Retina (tissue), 1 donor: Measurements from ENCODE around the gene ZNRD2.
"Not testable (repeated sequence)": the region's sequence is repeated elsewhere in the genome, so short reads cannot be mapped to it uniquely, and the experiment has no call there.

Source experiments
- DNase-seq: peaks from one replicate; pipeline ENCODE4 v3.0.0-alpha.2; 2016

ZNRD2 gene, protein sequence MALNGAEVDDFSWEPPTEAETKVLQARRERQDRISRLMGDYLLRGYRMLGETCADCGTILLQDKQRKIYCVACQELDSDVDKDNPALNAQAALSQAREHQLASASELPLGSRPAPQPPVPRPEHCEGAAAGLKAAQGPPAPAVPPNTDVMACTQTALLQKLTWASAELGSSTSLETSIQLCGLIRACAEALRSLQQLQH

DNA sequence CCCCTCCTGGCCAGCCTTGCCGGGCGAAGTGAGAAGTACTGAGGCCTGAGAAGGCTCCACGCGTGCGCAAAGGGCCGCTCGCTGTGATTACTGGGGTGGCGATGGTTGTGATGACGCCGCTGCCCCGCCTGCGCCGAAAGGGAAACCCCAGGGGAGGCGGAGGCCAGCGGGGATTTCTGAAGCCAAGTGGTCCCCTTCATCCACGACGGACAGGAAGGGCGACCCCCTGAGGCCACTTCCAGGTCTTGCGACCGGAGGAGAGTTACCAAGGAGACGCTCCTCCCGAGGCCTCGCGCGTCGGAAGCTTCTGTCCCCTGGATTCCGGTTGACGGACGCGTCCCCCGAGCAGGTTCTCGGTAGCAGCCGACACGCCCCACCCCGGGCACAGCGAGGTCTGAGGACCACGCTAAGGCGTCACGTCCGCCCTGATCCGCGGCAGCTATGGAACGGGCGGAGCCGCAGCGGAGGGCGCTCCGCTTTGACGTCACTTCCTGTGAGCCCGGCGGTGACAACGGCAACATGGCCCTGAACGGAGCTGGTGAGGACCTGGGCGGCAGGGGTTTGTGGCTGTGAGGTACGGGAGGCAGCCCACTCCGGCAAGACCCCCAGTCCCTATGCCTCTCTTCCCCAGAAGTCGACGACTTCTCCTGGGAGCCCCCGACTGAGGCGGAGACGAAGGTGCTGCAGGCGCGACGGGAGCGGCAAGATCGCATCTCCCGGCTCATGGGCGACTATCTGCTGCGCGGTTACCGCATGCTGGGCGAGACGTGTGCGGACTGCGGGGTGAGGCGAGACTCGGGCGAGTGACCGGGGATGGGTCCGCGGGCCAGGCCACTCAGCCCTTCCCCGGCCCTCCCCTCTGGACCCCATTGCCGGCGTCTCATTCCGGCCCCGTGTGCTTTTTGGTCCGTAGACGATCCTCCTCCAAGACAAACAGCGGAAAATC lies at the start of gene ZNRD2:
Gene ZNRD2, plus strand, starts transcription at position 505 of the 946 bp plus-strand sequence. Its CDS starts 15 bp downstream, at position 520.
- peak; percentile 99 for DNase-seq

DNA sequence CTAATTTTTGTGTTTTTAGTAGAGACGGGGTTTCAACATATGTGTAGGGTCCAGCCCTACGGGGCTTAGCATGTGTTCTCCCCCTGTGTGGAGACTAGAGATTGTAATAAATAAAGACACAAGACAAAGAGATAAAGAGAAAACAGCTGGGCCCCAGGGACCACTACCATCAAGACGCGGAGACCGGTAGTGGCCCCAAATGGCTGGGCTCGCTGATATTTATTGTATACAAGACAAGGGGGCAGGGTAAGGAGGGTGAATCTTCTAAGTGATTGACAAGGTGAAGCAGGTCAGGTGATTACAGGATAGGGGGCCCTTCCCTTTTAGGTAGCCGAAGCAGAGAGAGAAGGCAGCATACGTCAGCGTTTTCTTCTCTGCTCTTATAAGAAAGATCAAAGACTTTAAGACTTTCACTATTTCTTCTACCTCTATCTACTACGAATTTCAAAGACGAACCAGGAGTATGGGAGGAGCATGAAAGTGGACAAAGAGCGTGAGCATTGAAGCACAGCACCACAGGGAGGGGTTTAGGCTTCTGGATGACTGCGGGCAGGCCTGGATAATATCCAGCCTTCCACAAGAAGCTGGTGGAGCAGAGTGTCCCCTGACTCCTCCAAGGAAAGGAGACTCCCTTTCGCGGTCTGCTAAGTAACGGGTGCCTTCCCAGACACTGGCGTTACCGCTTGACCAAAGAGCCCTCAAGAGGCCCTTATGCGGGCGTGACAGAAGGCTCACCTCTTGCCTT lies 48.3 kb upstream of the ZNRD2 start:
- DNase-seq, result not testable (repeated sequence)

DNA sequence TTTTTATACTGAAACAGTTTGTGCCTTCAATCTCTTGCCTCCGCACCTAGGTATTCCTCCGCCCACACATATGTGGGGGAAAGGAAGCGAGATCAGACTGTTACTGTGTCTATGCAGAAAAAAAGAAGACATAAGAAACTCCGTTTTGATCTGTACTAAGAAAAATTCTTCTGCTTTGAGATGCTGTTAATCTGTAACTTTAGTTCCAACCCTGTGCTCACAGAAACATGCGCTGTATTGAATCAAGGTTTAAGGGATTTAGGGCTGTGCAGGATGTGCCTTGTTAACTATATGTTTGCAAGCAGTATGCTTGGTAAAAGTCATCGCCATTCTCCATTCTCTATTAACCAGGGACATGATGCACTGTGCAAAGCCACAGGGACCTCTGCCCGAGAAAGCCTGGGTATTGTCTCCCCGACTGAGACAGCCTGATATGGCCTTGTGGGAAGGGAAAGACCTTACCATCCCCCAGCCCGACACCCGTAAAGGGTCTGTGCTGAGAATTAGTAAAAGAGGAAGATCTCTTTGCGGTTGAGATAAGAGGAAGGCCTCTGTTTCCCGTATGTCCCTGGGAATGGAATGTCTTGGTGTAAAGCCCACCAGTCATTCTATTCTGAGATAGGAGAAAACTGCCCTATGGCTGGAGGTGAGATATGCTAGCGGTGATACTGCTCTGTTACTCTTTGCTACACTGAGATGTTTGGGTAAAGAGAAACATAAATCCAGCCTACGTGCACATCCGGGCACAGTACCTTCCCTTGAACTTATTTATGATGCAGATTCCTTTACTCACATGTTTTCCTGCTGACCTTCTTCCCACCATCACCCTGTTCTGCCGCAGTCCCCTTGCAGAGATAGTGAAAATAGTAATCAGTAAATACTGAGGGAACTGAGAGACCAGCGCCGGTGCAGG lies 47.3 kb upstream of the ZNRD2 start:
- DNase-seq, result not testable (repeated sequence)

DNA sequence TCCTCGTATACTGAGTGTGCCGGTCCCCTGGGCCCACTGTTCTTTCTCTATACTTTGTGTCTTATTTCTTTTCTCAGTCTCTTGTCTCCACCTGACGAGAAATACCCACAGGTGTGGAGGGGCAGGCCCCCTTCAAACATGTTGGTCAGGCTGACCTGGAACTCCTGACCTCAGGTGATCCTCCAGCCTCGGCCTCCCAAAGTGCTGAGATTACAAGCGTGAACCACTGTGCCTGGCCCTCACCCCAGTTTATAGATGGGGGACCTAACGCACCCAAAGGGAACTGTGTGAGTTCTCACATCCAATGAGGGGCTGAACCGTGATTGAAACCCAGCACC lies 46.7 kb upstream of the ZNRD2 start:
- DNase-seq, result not testable (repeated sequence)

DNA sequence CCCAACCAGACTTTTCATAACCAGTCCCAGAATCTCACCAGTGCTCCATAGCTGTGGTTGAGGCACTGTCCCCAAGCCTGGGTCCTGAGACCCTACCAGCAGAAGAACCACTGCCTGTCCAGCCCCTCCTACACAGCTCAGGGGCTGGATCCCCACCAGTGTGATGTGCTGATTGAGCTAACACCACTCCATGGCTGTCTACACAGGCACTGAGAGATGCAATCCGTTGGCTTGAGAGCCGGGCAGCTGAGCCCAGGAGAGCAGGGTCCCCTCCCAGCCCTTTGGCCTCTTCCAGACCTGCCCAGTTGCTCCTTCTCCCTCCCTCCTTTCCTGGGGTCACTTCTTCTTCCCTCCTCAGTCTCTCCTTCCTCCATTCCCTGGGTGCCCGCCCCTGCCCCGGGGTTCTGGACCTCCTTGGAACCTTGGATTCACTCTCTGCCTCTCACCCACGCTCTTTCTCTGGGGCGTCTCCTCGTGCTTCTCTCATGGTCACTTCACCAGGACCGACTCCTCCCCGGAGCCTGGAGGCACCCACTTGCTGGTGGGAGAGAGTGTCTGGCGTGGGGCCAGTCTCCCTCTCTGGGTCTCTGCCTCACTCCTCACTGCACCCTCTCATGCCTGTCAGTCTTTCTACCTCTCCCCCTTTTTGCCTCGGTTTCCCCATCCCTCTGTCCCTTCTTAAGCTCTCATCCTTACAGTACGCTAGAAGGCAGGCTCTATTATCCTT lies 46.1 kb upstream of the ZNRD2 start:
- peak; percentile 72 for DNase-seq

DNA sequence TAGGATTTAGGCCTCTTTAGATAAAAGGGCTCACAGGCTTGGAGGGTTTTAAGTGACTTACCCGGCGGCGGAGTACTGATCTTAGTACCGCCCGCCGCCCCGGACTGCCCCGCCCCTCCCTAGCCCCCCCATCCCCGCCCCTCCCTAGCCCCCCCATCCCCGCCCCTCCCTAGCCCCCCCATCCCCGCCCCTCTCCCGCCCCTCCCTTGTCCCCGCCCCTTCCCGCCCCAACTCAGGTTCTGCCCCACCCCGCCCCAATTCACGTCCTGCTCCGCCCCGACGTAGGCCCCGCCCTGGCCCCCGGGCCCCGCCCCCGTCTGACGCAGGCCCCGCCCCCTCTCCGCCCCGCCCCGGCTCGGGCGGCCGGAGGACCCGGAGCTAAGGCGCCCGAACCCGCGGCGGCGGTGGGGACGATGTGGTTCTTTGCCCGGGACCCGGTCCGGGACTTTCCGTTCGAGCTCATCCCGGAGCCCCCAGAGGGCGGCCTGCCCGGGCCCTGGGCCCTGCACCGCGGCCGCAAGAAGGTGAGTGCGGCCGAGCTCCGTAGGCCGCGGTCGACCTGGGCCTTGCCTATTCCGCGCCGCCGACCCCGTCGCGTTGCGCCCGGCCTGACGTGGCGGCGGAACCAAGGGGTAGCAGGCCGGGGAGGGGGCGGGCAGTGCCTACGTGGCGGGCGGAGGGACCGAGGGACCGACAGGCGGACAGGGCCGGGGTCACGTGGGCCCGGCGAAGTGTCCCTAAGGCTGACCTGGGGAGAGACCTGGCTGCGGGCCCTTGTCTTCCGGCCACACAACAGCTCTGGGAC lies 45.3 kb upstream of the ZNRD2 start, which contains the start of gene SCYL1:
Gene SCYL1, plus strand, starts transcription at position 343 of the 805 bp plus-strand sequence. Its CDS starts 71 bp downstream, at position 414.
- peak; percentile 79 for DNase-seq

DNA sequence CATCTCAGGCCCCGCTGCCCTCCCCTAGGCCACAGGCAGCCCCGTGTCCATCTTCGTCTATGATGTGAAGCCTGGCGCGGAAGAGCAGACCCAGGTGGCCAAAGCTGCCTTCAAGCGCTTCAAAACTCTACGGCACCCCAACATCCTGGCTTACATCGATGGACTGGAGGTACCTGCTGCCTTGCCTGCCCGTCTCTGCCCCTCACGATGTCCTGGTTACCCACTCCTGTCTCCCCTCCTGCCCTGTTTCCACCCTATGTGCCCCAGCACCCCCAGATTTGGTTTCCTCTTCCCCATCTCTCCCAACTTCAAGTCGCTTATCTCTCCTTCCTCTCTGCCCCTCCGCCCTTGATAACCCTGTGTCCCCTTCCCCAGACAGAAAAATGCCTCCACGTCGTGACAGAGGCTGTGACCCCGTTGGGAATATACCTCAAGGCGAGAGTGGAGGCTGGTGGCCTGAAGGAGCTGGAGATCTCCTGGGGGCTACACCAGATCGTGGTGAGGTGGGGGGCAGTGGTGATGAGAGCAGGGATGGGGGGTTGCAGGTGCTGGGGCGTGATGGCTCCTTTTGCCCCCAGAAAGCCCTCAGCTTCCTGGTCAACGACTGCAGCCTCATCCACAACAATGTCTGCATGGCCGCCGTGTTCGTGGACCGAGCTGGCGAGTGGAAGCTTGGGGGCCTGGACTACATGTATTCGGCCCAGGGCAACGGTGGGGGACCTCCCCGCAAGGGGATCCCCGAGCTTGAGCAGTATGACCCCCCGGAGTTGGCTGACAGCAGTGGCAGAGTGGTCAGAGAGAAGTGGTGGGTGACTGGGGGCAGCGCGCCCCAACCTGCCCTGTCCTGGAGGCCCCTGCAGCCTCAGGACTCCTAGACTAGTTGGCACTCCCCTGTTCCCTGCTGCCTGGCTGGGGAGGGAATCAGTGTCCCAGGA lies 44.5 kb upstream of the ZNRD2 start:
- DNase-seq, result no peak

DNA sequence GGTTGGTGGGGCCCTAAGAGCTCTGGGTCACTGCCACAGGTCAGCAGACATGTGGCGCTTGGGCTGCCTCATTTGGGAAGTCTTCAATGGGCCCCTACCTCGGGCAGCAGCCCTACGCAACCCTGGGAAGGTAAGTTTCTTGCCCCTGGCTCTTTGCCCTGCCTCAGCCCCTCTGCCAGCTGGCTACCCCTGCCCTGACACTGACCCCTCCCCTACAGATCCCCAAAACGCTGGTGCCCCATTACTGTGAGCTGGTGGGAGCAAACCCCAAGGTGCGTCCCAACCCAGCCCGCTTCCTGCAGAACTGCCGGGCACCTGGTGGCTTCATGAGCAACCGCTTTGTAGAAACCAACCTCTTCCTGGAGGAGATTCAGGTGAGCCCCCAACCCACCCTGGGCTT lies 43.5 kb upstream of the ZNRD2 start:
- no peak for DNase-seq

DNA sequence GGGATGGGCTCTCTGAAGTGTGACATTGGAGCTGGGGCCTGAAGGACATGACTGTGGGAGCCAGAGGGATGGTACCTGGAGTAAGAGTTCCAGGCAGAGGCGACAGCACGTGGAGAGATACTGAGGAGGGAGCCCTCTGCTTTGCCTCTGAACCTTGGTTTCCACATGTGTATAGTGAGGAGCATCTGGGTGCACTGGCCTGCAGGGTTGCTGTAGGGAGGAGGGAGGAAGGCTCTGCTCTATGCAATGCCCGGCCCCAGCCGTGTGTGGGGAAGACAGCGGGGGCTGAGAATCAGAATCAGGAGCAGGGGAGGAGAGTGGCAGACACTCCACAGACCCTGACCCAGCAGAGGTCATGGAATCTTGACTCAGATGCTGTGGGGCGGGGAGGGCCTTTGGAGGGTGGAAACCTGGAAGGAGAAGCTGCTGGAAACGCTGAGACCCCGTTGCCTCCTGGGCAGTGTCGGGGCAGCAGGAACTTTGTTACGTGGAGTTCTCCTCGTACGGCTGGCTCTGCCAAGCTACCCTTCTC lies 41.4 kb upstream of the ZNRD2 start:
- no peak for DNase-seq

DNA sequence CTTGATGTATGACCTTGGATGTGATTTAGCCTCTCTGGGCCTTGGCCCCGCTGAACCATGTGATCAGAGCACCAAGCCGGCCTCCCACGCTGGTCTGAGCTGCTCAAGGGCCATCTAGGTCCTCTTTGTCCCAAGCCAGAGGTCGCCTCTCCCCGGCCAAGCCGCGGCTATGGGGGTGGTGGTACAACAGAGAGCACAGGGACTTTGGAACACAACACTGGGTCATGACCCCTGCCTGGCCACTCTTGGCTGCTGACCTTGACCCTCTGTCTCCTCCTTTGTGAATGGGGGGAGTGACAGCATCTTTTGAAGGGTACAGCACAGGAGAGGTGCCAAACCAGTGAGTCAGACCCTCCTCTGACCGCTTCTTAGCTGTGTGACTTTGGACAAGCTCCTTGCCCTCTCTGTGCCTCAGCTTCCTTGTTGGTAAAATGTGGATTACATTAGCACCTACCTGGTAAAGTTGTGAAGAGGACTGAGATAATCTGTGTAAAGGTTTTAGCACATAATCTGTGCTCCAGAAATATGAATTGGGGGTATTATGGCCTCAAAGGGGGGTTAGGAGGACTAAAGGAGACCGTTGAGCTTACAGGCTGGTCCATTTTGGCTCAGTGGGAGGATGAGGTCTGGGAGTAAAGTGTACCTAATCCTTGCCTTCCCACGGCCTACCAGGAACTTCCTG lies 40.7 kb upstream of the ZNRD2 start:
- DNase-seq, result no peak

DNA sequence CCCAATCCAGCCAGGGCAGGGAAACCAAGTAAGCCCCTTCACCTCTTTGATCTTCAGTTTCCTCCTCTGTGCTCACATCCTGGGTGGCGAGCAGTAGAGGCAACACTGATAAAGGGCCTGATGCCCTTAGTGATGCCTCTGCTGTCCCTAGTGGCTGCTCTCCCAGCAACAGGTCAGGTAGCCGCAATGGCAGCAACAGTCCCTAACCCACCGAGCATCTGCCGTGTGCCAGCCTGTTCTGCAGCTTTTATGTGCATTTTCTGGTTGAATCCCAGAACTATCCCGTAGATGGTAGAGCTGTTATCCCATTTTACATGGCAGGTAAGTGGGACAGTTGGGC lies 40.1 kb upstream of the ZNRD2 start:
- no peak for DNase-seq

DNA sequence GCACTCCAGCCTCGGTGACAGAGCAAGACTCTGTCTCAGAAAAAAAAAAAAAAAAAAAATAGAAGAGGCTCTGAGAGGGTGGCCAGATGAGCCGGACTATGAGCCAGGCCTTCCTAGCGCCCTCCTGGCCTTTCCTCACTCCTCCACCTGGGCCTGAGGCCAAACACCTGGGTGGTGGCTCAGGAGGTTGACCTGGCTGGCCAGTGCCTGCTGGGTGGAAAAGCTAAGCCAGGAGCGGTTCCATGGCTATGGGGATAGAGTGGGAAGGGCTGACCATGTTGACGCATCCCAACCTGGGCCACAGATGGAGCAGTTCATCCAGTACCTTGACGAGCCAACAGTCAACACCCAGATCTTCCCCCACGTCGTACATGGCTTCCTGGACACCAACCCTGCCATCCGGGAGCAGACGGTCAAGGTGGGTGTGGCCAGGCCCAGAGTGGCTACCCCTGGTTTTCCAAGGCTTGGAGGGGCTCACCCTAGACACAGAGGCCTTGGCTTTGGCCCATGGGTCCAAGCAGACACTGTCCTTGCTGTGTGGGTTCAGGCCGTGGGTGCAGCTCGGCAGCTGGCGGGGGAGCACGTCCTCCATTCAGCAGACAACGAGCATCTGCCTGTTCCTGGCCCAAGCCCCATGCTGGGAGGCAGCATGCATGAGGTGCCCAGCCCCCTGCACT lies 37.8 kb upstream of the ZNRD2 start:
- no peak for DNase-seq

DNA sequence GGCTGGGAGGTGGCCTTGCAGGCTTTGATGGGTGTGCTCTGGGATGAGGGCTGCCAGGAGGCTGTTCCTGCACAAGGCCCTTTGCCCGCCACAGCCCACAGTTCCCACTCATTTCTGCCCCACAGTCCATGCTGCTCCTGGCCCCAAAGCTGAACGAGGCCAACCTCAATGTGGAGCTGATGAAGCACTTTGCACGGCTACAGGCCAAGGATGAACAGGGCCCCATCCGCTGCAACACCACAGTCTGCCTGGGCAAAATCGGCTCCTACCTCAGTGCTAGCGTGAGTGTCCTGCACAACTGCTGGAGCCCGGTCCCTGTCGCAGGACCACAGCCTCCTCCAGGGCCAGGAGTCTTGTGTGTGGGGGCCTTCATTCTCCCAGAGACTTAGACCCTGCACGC lies 35.2 kb upstream of the ZNRD2 start:
- DNase-seq, result no peak

DNA sequence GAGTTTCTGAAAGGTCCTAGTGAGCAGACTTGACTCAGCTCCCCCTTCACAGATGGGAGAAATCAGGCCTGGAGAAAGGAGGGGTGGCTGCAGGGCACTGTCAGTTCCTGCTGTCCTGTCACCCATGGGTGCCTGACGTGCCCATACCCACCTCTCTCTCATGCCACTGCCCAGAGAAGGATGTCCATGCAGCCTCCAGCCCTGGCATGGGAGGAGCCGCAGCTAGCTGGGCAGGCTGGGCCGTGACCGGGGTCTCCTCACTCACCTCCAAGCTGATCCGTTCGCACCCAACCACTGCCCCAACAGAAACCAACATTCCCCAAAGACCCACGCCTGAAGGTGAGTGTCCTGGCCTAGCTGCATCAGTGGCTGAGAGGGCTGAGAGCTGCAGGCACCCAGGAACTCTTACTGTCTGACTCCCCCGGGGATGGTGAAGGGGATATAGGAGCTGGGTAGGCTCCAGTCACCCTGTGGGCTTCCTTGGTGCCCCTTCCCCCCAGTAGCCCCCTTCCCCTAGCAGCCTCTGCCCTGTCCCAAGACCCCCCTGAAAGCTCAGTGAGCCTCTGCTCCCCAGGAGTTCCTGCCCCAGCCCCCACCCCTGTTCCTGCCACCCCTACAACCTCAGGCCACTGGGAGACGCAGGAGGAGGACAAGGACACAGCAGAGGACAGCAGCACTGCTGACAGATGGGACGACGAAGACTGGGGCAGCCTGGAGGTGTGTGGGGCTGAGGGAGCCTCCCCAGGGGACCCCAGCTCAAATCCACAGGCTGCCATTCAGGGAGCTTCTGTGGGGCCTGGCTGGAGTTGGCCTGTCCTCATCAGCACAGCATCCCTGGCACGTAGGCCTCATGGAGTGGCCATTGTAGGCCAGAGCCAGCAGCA lies 33.6 kb upstream of the ZNRD2 start:
- no peak for DNase-seq

DNA sequence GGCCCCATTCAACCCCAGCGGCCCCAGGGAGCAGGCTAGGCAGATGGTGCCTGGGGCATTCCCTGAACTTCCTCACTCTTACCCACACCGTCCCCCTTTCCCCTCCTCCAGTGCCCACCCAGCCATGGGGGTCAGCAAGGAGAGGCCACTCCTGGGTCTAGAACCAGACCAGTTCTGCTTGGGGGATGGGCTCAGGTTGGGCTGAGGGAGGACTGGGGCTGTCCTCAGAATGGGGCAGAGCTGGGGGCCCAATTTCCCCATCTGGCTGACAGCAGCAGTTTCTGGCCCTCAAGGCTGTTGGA lies 33.0 kb upstream of the ZNRD2 start:
- no peak for DNase-seq

DNA sequence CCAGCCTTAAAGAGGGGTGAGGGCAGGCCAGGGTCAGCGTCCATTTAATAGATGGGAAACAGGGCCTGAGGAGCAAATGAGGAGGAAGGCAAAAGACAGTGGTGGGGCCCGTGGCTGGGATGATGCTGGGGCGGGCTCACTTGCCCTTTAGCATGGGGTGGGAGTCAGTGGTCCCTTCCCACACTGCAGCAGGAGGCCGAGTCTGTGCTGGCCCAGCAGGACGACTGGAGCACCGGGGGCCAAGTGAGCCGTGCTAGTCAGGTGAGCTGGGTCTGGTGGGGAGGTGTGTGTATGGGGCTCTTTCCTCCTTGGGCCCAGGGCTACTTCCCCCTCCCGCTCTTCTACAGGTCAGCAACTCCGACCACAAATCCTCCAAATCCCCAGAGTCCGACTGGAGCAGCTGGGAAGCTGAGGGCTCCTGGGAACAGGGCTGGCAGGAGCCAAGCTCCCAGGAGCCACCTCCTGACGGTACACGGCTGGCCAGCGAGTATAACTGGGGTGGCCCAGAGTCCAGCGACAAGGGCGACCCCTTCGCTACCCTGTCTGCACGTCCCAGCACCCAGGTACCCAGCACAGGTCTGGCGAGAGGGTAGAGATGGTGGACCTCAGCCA lies 32.6 kb upstream of the ZNRD2 start:
- DNase-seq, result no peak
